ENCODE results near the gene SMYD3. TPM values are rescaled to one million over a fixed set of nuclear protein-coding genes. Genes with fewer than 3 reads are reported as not detected.

The SMYD3 gene
- total and polyA plus RNA-seq, 10 of the 15 experiments (the other 5 are each of a cell fraction or from before 2014, with no cell fraction given), result 18.3 to 54.0 (median 24.8) TPM

DNA sequence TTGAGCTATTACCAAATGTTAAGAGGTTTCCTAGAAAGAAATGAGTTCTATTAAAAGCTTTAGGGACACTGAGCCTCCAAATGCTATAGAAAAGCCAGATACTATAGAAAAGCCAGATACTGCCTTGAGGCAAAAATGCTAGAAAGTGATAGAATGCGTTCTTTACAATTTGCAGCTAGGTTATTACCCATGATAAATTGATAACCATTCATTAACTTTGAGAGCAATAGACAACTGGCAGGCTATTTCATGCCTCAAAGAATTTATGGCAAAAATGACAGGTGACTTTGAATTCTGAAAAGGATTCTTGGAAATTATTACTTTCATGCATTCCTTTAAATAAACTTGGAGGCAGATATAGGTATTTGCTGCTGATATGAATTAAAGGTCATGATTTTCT is 51.6 kb downstream of the SMYD3 start (continued):
- TF ChIP-seq, protein P1, sequence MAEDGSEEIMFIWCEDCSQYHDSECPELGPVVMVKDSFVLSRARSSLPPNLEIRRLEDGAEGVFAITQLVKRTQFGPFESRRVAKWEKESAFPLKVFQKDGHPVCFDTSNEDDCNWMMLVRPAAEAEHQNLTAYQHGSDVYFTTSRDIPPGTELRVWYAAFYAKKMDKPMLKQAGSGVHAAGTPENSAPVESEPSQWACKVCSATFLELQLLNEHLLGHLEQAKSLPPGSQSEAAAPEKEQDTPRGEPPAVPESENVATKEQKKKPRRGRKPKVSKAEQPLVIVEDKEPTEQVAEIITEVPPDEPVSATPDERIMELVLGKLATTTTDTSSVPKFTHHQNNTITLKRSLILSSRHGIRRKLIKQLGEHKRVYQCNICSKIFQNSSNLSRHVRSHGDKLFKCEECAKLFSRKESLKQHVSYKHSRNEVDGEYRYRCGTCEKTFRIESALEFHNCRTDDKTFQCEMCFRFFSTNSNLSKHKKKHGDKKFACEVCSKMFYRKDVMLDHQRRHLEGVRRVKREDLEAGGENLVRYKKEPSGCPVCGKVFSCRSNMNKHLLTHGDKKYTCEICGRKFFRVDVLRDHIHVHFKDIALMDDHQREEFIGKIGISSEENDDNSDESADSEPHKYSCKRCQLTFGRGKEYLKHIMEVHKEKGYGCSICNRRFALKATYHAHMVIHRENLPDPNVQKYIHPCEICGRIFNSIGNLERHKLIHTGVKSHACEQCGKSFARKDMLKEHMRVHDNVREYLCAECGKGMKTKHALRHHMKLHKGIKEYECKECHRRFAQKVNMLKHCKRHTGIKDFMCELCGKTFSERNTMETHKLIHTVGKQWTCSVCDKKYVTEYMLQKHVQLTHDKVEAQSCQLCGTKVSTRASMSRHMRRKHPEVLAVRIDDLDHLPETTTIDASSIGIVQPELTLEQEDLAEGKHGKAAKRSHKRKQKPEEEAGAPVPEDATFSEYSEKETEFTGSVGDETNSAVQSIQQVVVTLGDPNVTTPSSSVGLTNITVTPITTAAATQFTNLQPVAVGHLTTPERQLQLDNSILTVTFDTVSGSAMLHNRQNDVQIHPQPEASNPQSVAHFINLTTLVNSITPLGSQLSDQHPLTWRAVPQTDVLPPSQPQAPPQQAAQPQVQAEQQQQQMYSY (CRISPR knock-in tag; IDR thresholded peaks at IDR 0.05), result no peak
- TF ChIP-seq JUND (IDR thresholded peaks at IDR 0.05; ENCODE audit: low read depth, low read length) (no peak), FOXK2 (IDR thresholded peaks at IDR 0.05) (no peak), GATAD2B (conservative IDR thresholded peaks at IDR 0.05; ENCODE audit: low read depth) (no peak)
- TF ChIP-seq, protein P2, sequence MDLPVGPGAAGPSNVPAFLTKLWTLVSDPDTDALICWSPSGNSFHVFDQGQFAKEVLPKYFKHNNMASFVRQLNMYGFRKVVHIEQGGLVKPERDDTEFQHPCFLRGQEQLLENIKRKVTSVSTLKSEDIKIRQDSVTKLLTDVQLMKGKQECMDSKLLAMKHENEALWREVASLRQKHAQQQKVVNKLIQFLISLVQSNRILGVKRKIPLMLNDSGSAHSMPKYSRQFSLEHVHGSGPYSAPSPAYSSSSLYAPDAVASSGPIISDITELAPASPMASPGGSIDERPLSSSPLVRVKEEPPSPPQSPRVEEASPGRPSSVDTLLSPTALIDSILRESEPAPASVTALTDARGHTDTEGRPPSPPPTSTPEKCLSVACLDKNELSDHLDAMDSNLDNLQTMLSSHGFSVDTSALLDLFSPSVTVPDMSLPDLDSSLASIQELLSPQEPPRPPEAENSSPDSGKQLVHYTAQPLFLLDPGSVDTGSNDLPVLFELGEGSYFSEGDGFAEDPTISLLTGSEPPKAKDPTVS (IDR thresholded peaks at IDR 0.05; ENCODE audit: low read depth, low read length), result no peak
- TF ChIP-seq, protein P3, sequence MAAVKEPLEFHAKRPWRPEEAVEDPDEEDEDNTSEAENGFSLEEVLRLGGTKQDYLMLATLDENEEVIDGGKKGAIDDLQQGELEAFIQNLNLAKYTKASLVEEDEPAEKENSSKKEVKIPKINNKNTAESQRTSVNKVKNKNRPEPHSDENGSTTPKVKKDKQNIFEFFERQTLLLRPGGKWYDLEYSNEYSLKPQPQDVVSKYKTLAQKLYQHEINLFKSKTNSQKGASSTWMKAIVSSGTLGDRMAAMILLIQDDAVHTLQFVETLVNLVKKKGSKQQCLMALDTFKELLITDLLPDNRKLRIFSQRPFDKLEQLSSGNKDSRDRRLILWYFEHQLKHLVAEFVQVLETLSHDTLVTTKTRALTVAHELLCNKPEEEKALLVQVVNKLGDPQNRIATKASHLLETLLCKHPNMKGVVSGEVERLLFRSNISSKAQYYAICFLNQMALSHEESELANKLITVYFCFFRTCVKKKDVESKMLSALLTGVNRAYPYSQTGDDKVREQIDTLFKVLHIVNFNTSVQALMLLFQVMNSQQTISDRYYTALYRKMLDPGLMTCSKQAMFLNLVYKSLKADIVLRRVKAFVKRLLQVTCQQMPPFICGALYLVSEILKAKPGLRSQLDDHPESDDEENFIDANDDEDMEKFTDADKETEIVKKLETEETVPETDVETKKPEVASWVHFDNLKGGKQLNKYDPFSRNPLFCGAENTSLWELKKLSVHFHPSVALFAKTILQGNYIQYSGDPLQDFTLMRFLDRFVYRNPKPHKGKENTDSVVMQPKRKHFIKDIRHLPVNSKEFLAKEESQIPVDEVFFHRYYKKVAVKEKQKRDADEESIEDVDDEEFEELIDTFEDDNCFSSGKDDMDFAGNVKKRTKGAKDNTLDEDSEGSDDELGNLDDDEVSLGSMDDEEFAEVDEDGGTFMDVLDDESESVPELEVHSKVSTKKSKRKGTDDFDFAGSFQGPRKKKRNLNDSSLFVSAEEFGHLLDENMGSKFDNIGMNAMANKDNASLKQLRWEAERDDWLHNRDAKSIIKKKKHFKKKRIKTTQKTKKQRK (IDR thresholded peaks at IDR 0.05; ENCODE audit: low read depth, low read length), result no peak
- TF ChIP-seq, protein P4, sequence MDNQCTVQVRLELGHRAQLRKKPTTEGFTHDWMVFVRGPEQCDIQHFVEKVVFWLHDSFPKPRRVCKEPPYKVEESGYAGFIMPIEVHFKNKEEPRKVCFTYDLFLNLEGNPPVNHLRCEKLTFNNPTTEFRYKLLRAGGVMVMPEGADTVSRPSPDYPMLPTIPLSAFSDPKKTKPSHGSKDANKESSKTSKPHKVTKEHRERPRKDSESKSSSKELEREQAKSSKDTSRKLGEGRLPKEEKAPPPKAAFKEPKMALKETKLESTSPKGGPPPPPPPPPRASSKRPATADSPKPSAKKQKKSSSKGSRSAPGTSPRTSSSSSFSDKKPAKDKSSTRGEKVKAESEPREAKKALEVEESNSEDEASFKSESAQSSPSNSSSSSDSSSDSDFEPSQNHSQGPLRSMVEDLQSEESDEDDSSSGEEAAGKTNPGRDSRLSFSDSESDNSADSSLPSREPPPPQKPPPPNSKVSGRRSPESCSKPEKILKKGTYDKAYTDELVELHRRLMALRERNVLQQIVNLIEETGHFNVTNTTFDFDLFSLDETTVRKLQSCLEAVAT (IDR thresholded peaks at IDR 0.05), result no peak
